ENCODE results near the gene GYG2. TPM values are rescaled to one million over a fixed set of nuclear protein-coding genes. Genes with fewer than 3 reads are reported as not detected.

Gene GYG2
- total RNA-seq, 1 experiment from 2014 or later: 9.0 TPM

DNA sequence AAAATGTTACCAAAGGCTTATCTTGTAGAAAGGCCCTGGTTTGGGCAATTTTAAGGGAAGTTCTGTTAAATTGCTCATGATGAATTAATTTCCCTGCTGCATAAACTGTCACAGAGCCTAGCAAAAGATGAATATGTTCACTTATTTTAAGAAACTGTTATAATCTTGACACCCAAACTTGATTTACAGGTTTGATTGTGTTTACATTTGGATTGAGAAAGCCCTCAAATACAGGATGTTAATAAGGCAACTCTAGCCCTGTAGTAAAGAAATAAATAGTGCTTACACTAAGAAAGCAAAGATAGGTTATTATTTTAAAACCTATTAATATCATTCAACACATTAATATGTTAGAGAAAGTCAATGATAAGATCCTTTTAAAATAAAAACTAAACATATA lies 18.3 kb downstream of the GYG2 start:
- Mint-ChIP-seq H3K4me1 (ENCODE audit: low read depth, unreplicated experiment) (peaks cover 10% of the 10 kb centered on the region), H3K9me3 (ENCODE audit: low read depth, unreplicated experiment) (no peaks in the 10 kb centered on the region), H3K36me3 (ENCODE audit: insufficient read depth, unreplicated experiment) (peaks cover 5% of the 10 kb centered on the region), H3K27me3 (ENCODE audit: unreplicated experiment) (no peaks in the 10 kb centered on the region), H3K27ac (ENCODE audit: unreplicated experiment) (no peak overlapping the region), H3K4me3 (ENCODE audit: low read depth, unreplicated experiment) (no peak overlapping the region)
- CTCF ChIA-PET: no interaction called here
- no peak for DNase-seq
- no TSS peak for BruUV-seq (replicated peaks)
- TF ChIP-seq, protein P1, sequence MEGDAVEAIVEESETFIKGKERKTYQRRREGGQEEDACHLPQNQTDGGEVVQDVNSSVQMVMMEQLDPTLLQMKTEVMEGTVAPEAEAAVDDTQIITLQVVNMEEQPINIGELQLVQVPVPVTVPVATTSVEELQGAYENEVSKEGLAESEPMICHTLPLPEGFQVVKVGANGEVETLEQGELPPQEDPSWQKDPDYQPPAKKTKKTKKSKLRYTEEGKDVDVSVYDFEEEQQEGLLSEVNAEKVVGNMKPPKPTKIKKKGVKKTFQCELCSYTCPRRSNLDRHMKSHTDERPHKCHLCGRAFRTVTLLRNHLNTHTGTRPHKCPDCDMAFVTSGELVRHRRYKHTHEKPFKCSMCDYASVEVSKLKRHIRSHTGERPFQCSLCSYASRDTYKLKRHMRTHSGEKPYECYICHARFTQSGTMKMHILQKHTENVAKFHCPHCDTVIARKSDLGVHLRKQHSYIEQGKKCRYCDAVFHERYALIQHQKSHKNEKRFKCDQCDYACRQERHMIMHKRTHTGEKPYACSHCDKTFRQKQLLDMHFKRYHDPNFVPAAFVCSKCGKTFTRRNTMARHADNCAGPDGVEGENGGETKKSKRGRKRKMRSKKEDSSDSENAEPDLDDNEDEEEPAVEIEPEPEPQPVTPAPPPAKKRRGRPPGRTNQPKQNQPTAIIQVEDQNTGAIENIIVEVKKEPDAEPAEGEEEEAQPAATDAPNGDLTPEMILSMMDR (IDR thresholded peaks at IDR 0.05; ENCODE audit: unreplicated experiment): no peak
- intact Hi-C loops (cut with micrococcal nuclease; ENCODE audit: unreplicated experiment): no loop called here

GRCh38 chrX:2848871-2849301 lies 20.2 kb downstream of the GYG2 start:
- no peaks in the 10 kb centered on the region for H3K9me3 Mint-ChIP-seq (ENCODE audit: low read depth, unreplicated experiment)
- H3K36me3 Mint-ChIP-seq (ENCODE audit: insufficient read depth, unreplicated experiment): peaks cover 5% of the 10 kb centered on the region
- BruUV-seq (replicated peaks): no TSS peak
- H3K4me3 Mint-ChIP-seq (ENCODE audit: low read depth, unreplicated experiment): no peak overlapping the region
- H3K27me3 Mint-ChIP-seq (ENCODE audit: unreplicated experiment): no peaks in the 10 kb centered on the region
- DNase-seq: no peak
- TF ChIP-seq, protein P1 (IDR thresholded peaks at IDR 0.05; ENCODE audit: unreplicated experiment): no peak
- intact Hi-C loops (cut with micrococcal nuclease; ENCODE audit: unreplicated experiment): no loop called here
- no peak overlapping the region for H3K27ac Mint-ChIP-seq (ENCODE audit: unreplicated experiment)
- peaks cover 10% of the 10 kb centered on the region for H3K4me1 Mint-ChIP-seq (ENCODE audit: low read depth, unreplicated experiment)
- CTCF ChIA-PET: no interaction called here

GRCh38 chrX:2854918-2855317 lies 26.2 kb downstream of the GYG2 start:
- intact Hi-C loops (cut with micrococcal nuclease; ENCODE audit: unreplicated experiment): no loop called here
- no peak overlapping the region for H3K27ac Mint-ChIP-seq (ENCODE audit: unreplicated experiment)
- no peaks in the 10 kb centered on the region for H3K36me3 Mint-ChIP-seq (ENCODE audit: insufficient read depth, unreplicated experiment)
- no peaks in the 10 kb centered on the region for H3K9me3 Mint-ChIP-seq (ENCODE audit: low read depth, unreplicated experiment)
- DNase-seq: no peak
- no TSS peak for BruUV-seq (replicated peaks)
- TF ChIP-seq, protein P1 (IDR thresholded peaks at IDR 0.05; ENCODE audit: unreplicated experiment): no peak
- no peaks in the 10 kb centered on the region for H3K4me1 Mint-ChIP-seq (ENCODE audit: low read depth, unreplicated experiment)
- H3K4me3 Mint-ChIP-seq (ENCODE audit: low read depth, unreplicated experiment): no peak overlapping the region
- no peaks in the 10 kb centered on the region for H3K27me3 Mint-ChIP-seq (ENCODE audit: unreplicated experiment)
- CTCF ChIA-PET: no interaction called here

- Mint-ChIP-seq H3K4me3 (ENCODE audit: low read depth, unreplicated experiment) (no peak overlapping the region), H3K9me3 (ENCODE audit: low read depth, unreplicated experiment) (no peaks in the 10 kb centered on the region), H3K27ac (ENCODE audit: unreplicated experiment) (no peak overlapping the region), H3K4me1 (ENCODE audit: low read depth, unreplicated experiment) (no peaks in the 10 kb centered on the region), H3K27me3 (ENCODE audit: unreplicated experiment) (no peaks in the 10 kb centered on the region), H3K36me3 (ENCODE audit: insufficient read depth, unreplicated experiment) (no peaks in the 10 kb centered on the region)
- no peak for DNase-seq
- TF ChIP-seq, protein P1 (IDR thresholded peaks at IDR 0.05; ENCODE audit: unreplicated experiment): no peak
- CTCF ChIA-PET: no interaction called here
- BruUV-seq (replicated peaks): no TSS peak
- intact Hi-C loops (cut with micrococcal nuclease; ENCODE audit: unreplicated experiment): no loop called here
Observed at GRCh38 chrX:2855761-2856160, 27.0 kb downstream of the GYG2 start.
